ENCODE data around the gene PHC2.

- no peak for TF ChIP-seq POLR2A (IDR thresholded peaks at IDR 0.05; ENCODE audit: extremely low read depth, insufficient read length)
- TF ChIP-seq CTCF (IDR thresholded peaks at IDR 0.05; ENCODE audit: low read depth, low read length), result no peak
- no peak for TF ChIP-seq MYC (IDR thresholded peaks at IDR 0.05; ENCODE audit: low read depth, low read length)
Observed at GRCh38 chr1:33305016-33305415, 125.9 kb downstream of the PHC2 start.

Data from NB4 (cell line).